Astrocyte (in vitro differentiated cells and primary cell): ENCODE data around the gene TSC2. TPM values are rescaled to one million over a fixed set of nuclear protein-coding genes. Genes with fewer than 3 reads are reported as not detected.

ENCODE experiments used
- DNase-seq: peaks from one replicate; pipeline ENCODE4 v3.0.0-alpha.2; 2010; ENCODE audit warnings: low read depth
- FAIRE-seq: peaks from 2 replicates; lab custom pipeline; 2011; peaks lifted over from hg19 to GRCh38; lab: Jason Lieb, UNC
- H2AFZ ChIP-seq: 2 replicates; pipeline ENCODE4 v1.6.0; 2012; ENCODE audit warnings: low read depth, low read length, inconsistent platforms
- H3K27ac ChIP-seq: 2 replicates; pipeline ENCODE4 v1.5.1; 2011; ENCODE audit warnings: low read depth, low read length, inconsistent platforms
- H3K27me3 ChIP-seq: 2 replicates; pipeline ENCODE4 v1.6.0; 2011; ENCODE audit warnings: low read length, inconsistent platforms; ENCODE audit not compliant: insufficient read depth
- H3K36me3 ChIP-seq: 2 replicates; pipeline ENCODE4 v1.5.1; 2011; ENCODE audit warnings: low read length, inconsistent platforms; ENCODE audit not compliant: insufficient read depth
- H3K4me1 ChIP-seq: 2 replicates; pipeline ENCODE4 v1.5.1; 2011; ENCODE audit warnings: low read length, inconsistent platforms; ENCODE audit not compliant: insufficient read depth
- H3K4me2 ChIP-seq: 2 replicates; pipeline ENCODE4 v1.6.0; 2012; ENCODE audit warnings: low read length, inconsistent platforms
- H3K4me3 ChIP-seq: 2 replicates; pipeline ENCODE4 v1.5.1; 2011; ENCODE audit warnings: low read depth, mild to moderate bottlenecking, low read length, inconsistent platforms; ENCODE audit not compliant: insufficient read depth
- H3K79me2 ChIP-seq: 2 replicates; pipeline ENCODE4 v1.6.0; 2012; ENCODE audit warnings: mild to moderate bottlenecking, low read length, inconsistent platforms; ENCODE audit not compliant: insufficient read depth
- H3K9ac ChIP-seq: 2 replicates; pipeline ENCODE4 v1.6.0; 2012; ENCODE audit warnings: mild to moderate bottlenecking, low read length, inconsistent platforms
- H3K9me3 ChIP-seq: 2 replicates; pipeline ENCODE4 v1.5.1; 2012; ENCODE audit warnings: low read depth, mild to moderate bottlenecking, low read length, inconsistent platforms; ENCODE audit not compliant: insufficient read depth
- H4K20me1 ChIP-seq: 2 replicates; pipeline ENCODE4 v1.6.0; 2012; ENCODE audit warnings: low read length, inconsistent platforms; ENCODE audit not compliant: insufficient read depth
- H3K27ac Mint-ChIP-seq: one replicate; pipeline ENCODE4 v1.8.0; 2021; ENCODE audit warnings: mild to moderate bottlenecking, mixed read lengths; ENCODE audit not compliant: unreplicated experiment
- H3K27me3 Mint-ChIP-seq: one replicate; pipeline ENCODE4 v1.8.0; 2021; ENCODE audit warnings: low read depth, mixed read lengths; ENCODE audit not compliant: unreplicated experiment
- H3K36me3 Mint-ChIP-seq: one replicate; pipeline ENCODE4 v1.8.0; 2021; ENCODE audit warnings: low read depth, mixed read lengths; ENCODE audit not compliant: unreplicated experiment
- H3K4me1 Mint-ChIP-seq: one replicate; pipeline ENCODE4 v1.8.0; 2021; ENCODE audit warnings: low read depth, mixed read lengths; ENCODE audit not compliant: unreplicated experiment
- H3K4me3 Mint-ChIP-seq: one replicate; pipeline ENCODE4 v1.8.0; 2021; ENCODE audit warnings: mild to moderate bottlenecking, moderate library complexity, mixed read lengths; ENCODE audit not compliant: unreplicated experiment
- H3K9me3 Mint-ChIP-seq: one replicate; pipeline ENCODE4 v1.8.0; 2021; ENCODE audit warnings: mild to moderate bottlenecking, mixed read lengths; ENCODE audit not compliant: unreplicated experiment
- CTCF ChIP-seq: IDR thresholded peaks from 2 replicates; pipeline ENCODE4 v1.5.1; 2011; ENCODE audit warnings: low read depth, mild to moderate bottlenecking, inconsistent platforms, low read length, moderate library complexity; ENCODE audit not compliant: insufficient read depth
- EZH2 ChIP-seq: IDR thresholded peaks from 2 replicates; pipeline ENCODE4 v1.6.1; 2012; ENCODE audit warnings: mild to moderate bottlenecking, low read length, inconsistent platforms; ENCODE audit not compliant: insufficient read depth
- total RNA-seq: library from RNA; stranded (reverse); gene quantifications from 2 replicates; pipeline ENCODE4 v1.2.1, GENCODE V29; 2021

TSC2 gene
- total RNA-seq, 1 donor from 2014 or later: 89.5 TPM

GRCh38 chr16:2001035-2001434 lies 46.8 kb upstream of the TSC2 start:
- Mint-ChIP-seq H3K36me3 (peaks cover 9% of the 10 kb centered on the region), H3K4me3 (no peak overlapping the region), H3K27me3 (no peaks in the 10 kb centered on the region), H3K27ac (no peak overlapping the region), H3K9me3 (no peaks in the 10 kb centered on the region), H3K4me1 (peaks cover 5% of the 10 kb centered on the region)
- FAIRE-seq (no peak), DNase-seq (no peak)
- Histone ChIP-seq H2AFZ (no peak overlapping the region), H3K9me3 (no peaks in the 10 kb centered on the region), H3K27ac (no peak overlapping the region), H3K4me2 (no peak overlapping the region), H4K20me1 (peaks cover 68% of the 10 kb centered on the region), H3K9ac (no peak overlapping the region), H3K79me2 (peaks cover 50% of the 10 kb centered on the region), H3K27me3 (no peaks in the 10 kb centered on the region), H3K36me3 (peaks cover 8% of the 10 kb centered on the region), H3K4me1 (peaks cover 16% of the 10 kb centered on the region), H3K4me3 (no peak overlapping the region)
- TF ChIP-seq EZH2 (no peak), CTCF (no peak)

GRCh38 chr16:2001456-2002355 lies 46.1 kb upstream of the TSC2 start:
- TF ChIP-seq EZH2 (no peak), CTCF (no peak)
- no peaks in the 10 kb centered on the region for H3K9me3 ChIP-seq
- peaks cover 9% of the 10 kb centered on the region for H3K36me3 Mint-ChIP-seq
- peaks cover 57% of the 10 kb centered on the region for H3K79me2 ChIP-seq
- peaks cover 8% of the 10 kb centered on the region for H3K36me3 ChIP-seq
- no peak overlapping the region for H2AFZ ChIP-seq
- H3K4me1 Mint-ChIP-seq: peaks cover 8% of the 10 kb centered on the region
- no peak overlapping the region for H3K4me3 Mint-ChIP-seq
- no peaks in the 10 kb centered on the region for H3K27me3 ChIP-seq
- H3K9me3 Mint-ChIP-seq: no peaks in the 10 kb centered on the region
- FAIRE-seq: no peak
- H3K4me3 ChIP-seq: no peak overlapping the region
- no peak overlapping the region for H3K27ac ChIP-seq
- H3K27me3 Mint-ChIP-seq: no peaks in the 10 kb centered on the region
- H3K4me1 ChIP-seq: peaks cover 16% of the 10 kb centered on the region
- no peak overlapping the region for H3K27ac Mint-ChIP-seq
- H3K4me2 ChIP-seq: no peak overlapping the region
- DNase-seq: no peak
- H4K20me1 ChIP-seq: peaks cover 73% of the 10 kb centered on the region
- no peak overlapping the region for H3K9ac ChIP-seq
